PC-3 (cell line): ENCODE results near the gene UAP1L1. TPM values are rescaled to one million over a fixed set of nuclear protein-coding genes. Genes with fewer than 3 reads are reported as not detected.

ENCODE experiments used
- ATAC-seq: fragments of 200-7000 bp; cut with Tn5 transposase; 2 replicates; pipeline ENCODE4 v1.9.1; 2020; ENCODE audit warnings: mild to moderate bottlenecking, moderate library complexity
- BruUV-seq: library from RNA; stranded (reverse); fragments of 400-500 nt; replicated peaks from 2 replicates; lab custom pipeline; 2021; lab: Mats Ljungman, UMichigan
- CTCF ChIA-PET: fragments of 300-600 bp; sonication (Branson Sonifier 250); formaldehyde crosslinking; loops from one replicate; lab custom pipeline; 2022; ENCODE audit warnings: antibody characterized with exemption; lab: Charles Lee
- POLR2A ChIA-PET: fragments of 300-600 bp; sonication (Branson Sonifier 250); formaldehyde crosslinking; loops from one replicate; lab custom pipeline; 2022; ENCODE audit warnings: antibody characterized with exemption; ENCODE audit not compliant: unreplicated experiment; lab: Charles Lee
- DNase-seq: peaks from one replicate; pipeline ENCODE4 v3.0.0-alpha.2; 2015
- H2AFZ ChIP-seq: fragments of 300-600 bp; sonication (generic); 2 replicates; pipeline ENCODE4 v1.6.0; 2016; ENCODE audit warnings: antibody characterized with exemption, low read length
- H3F3A ChIP-seq: fragments of 300-600 bp; sonication (generic); one replicate; pipeline ENCODE4 v1.6.0; 2017; ENCODE audit warnings: antibody characterized with exemption, low read length, control low read depth, mild to moderate bottlenecking; ENCODE audit not compliant: unreplicated experiment
- H3K27ac ChIP-seq: fragments of 300-600 bp; sonication (generic); 2 replicates; pipeline ENCODE4 v1.5.1; 2016; ENCODE audit warnings: mild to moderate bottlenecking, low read length
- H3K27me3 ChIP-seq: fragments of 300-600 bp; sonication (generic); 2 replicates; pipeline ENCODE4 v1.6.1; 2016; ENCODE audit warnings: low read length, mixed read lengths
- H3K36me3 ChIP-seq: fragments of 300-600 bp; sonication (generic); 2 replicates; pipeline ENCODE4 v1.6.1; 2016; ENCODE audit warnings: low read depth, mixed run types, low read length, mixed read lengths
- H3K4me1 ChIP-seq: fragments of 300-600 bp; sonication (generic); 2 replicates; pipeline ENCODE4 v1.5.1; 2016; ENCODE audit warnings: low read length; ENCODE audit not compliant: insufficient read depth
- H3K4me2 ChIP-seq: fragments of 300-600 bp; sonication (generic); 2 replicates; pipeline ENCODE4 v1.6.0; 2016; ENCODE audit warnings: low read length
- H3K4me3 ChIP-seq: fragments of 300-600 bp; sonication (generic); 2 replicates; pipeline ENCODE4 v1.5.1; 2016; ENCODE audit warnings: mild to moderate bottlenecking, low read length, mixed read lengths
- H3K79me2 ChIP-seq: fragments of 300-600 bp; sonication (generic); 2 replicates; pipeline ENCODE4 v1.6.1; 2017; ENCODE audit warnings: low read length, mixed read lengths
- H3K9ac ChIP-seq: fragments of 300-600 bp; sonication (generic); 2 replicates; pipeline ENCODE4 v1.6.0; 2016; ENCODE audit warnings: mild to moderate bottlenecking, low read length
- H3K9me2 ChIP-seq: fragments of 300-600 bp; sonication (generic); replicated peaks from 2 replicates; pipeline ENCODE4 v1.6.1; 2016; ENCODE audit warnings: mixed run types, low read length, mixed read lengths
- H3K9me3 ChIP-seq: fragments of 300-600 bp; sonication (generic); 2 replicates; pipeline ENCODE4 v1.6.1; 2016; ENCODE audit warnings: low read length, mixed read lengths
- H4K20me1 ChIP-seq: fragments of 300-600 bp; sonication (generic); 2 replicates; pipeline ENCODE4 v1.6.1; 2016; ENCODE audit warnings: low read length, mixed read lengths
- CTCF ChIP-seq: fragments of 300-600 bp; sonication (generic); conservative IDR thresholded peaks from 2 replicates; pipeline ENCODE4 v1.5.1; 2017; ENCODE audit warnings: antibody characterized with exemption, low read depth, mild to moderate bottlenecking, low read length
- EZH2 ChIP-seq: fragments of 300-600 bp; sonication (generic); IDR thresholded peaks from one replicate; pipeline ENCODE4 v1.6.1; 2017; ENCODE audit warnings: antibody characterized with exemption, mild to moderate bottlenecking, low read length; ENCODE audit not compliant: unreplicated experiment
- EZH2phosphoT487 ChIP-seq: fragments of 300-600 bp; sonication (generic); IDR thresholded peaks from 2 replicates; pipeline ENCODE4 v1.6.1; 2018; ENCODE audit warnings: mild to moderate bottlenecking, antibody characterized with exemption, low read length, borderline replicate concordance
- intact Hi-C: fragments of 100-400 bp; cut with micrococcal nuclease; formaldehyde crosslinking; loops from 2 replicates; pipeline ENCODE4 v1.9.0; 2023
- total RNA-seq: library from RNA; depleted of rRNA; stranded (reverse); fragments of >200 nt; gene quantifications from 2 replicates; pipeline ENCODE4 v1.2.3, GENCODE V29; 2014

UAP1L1 gene
- total RNA-seq, 1 experiment from 2014 or later: 5.0 TPM

- Histone ChIP-seq H3K9ac (no peak overlapping the region), H3K27ac (no peak overlapping the region), H3K9me3 (no peaks in the 10 kb centered on the region), H3F3A (peaks cover 2% of the 10 kb centered on the region), H4K20me1 (peaks cover 13% of the 10 kb centered on the region; the same call in 1 of the 2 replicates), H3K4me1 (peaks cover 14% of the 10 kb centered on the region), H3K4me2 (no peak overlapping the region), H3K79me2 (peaks cover 30% of the 10 kb centered on the region), H3K36me3 (no peaks in the 10 kb centered on the region), H3K9me2 (no peaks in the 10 kb centered on the region), H3K27me3 (no peaks in the 10 kb centered on the region), H3K4me3 (no peak overlapping the region), H2AFZ (no peak overlapping the region)
- intact Hi-C loops: no loop called here
- ATAC-seq (no peak), DNase-seq (no peak)
- ChIA-PET POLR2A (no interaction called here), CTCF (no interaction called here)
- no TSS peak for BruUV-seq
- TF ChIP-seq EZH2: no peak
- no peak for TF ChIP-seq CTCF
- TF ChIP-seq EZH2phosphoT487: no peak
Measured at GRCh38 chr9:137064880-137065164, 12.5 kb upstream of the UAP1L1 start.

- no peak overlapping the region for H3K4me2 ChIP-seq
- peaks cover 13% of the 10 kb centered on the region; the same call in 1 of the 2 replicates for H4K20me1 ChIP-seq
- DNase-seq (no peak), ATAC-seq (no peak)
- no peaks in the 10 kb centered on the region for H3K36me3 ChIP-seq
- no peaks in the 10 kb centered on the region for H3K27me3 ChIP-seq
- no peak overlapping the region for H3K27ac ChIP-seq
- CTCF ChIA-PET: interaction anchor here (0.6 kb wide), 1 partner anchor 19 kb away, joined by 6 read pairs; no protein-coding TSS in a partner anchor
- peaks cover 14% of the 10 kb centered on the region for H3K4me1 ChIP-seq
- peaks cover 30% of the 10 kb centered on the region for H3K79me2 ChIP-seq
- H2AFZ ChIP-seq: no peak overlapping the region
- no peak overlapping the region for H3K4me3 ChIP-seq
- POLR2A ChIA-PET: no interaction called here
- BruUV-seq: no TSS peak
- H3K9ac ChIP-seq: no peak overlapping the region
- no peaks in the 10 kb centered on the region for H3K9me3 ChIP-seq
- no peaks in the 10 kb centered on the region for H3K9me2 ChIP-seq
- intact Hi-C loops: no loop called here
- TF ChIP-seq CTCF (no peak), EZH2phosphoT487 (no peak), EZH2 (no peak)
- peaks cover 2% of the 10 kb centered on the region for H3F3A ChIP-seq
Measured at GRCh38 chr9:137065336-137065967, 11.9 kb upstream of the UAP1L1 start.

GRCh38 chr9:137066096-137066861 lies 11.0 kb upstream of the UAP1L1 start:
- CTCF ChIA-PET: interaction anchor here (0.6 kb wide), 1 partner anchor 14 kb away, joined by 3 read pairs; no protein-coding TSS in a partner anchor

More at GRCh38 chr9:137066096-137066861, 11.0 kb upstream of the UAP1L1 start:
- POLR2A ChIA-PET: no interaction called here
- Histone ChIP-seq H3K36me3 (no peaks in the 10 kb centered on the region), H3K4me1 (peaks cover 20% of the 10 kb centered on the region), H3K4me3 (no peak overlapping the region), H3K9me2 (no peaks in the 10 kb centered on the region), H2AFZ (no peak overlapping the region), H3K27ac (no peak overlapping the region), H3K4me2 (no peak overlapping the region), H4K20me1 (peaks cover 13% of the 10 kb centered on the region; the same call in 1 of the 2 replicates), H3K27me3 (no peaks in the 10 kb centered on the region), H3K79me2 (peaks cover 30% of the 10 kb centered on the region), H3F3A (peaks cover 2% of the 10 kb centered on the region), H3K9me3 (no peaks in the 10 kb centered on the region), H3K9ac (no peak overlapping the region)
- DNase-seq (no peak), ATAC-seq (no peak)
- no peak for TF ChIP-seq CTCF
- no peak for TF ChIP-seq EZH2phosphoT487
- BruUV-seq: no TSS peak
- intact Hi-C loops: loop anchor here (2.0 kb wide), 1 partner anchor 17 kb away; no protein-coding TSS in a partner anchor
